NAMALWA (cell line): ENCODE measurements around the gene ACO2.

Experiments used
- DNase-seq: peaks from one replicate; pipeline ENCODE4 v3.0.0-alpha.2; 2015; ENCODE audit warnings: low spot score

Gene ACO2

GRCh38 chr22:41524809-41525449 is 56.0 kb downstream of the ACO2 start:
- DNase-seq: no peak

GRCh38 chr22:41525450-41526225 is 56.7 kb downstream of the ACO2 start:
- DNase-seq: no peak

- DNase-seq: peak; percentile 38
Measured at GRCh38 chr22:41526226-41526829, 57.4 kb downstream of the ACO2 start.

- DNase-seq: peak; percentile 78
Measured at GRCh38 chr22:41526830-41527799, 58.2 kb downstream of the ACO2 start.

DNA sequence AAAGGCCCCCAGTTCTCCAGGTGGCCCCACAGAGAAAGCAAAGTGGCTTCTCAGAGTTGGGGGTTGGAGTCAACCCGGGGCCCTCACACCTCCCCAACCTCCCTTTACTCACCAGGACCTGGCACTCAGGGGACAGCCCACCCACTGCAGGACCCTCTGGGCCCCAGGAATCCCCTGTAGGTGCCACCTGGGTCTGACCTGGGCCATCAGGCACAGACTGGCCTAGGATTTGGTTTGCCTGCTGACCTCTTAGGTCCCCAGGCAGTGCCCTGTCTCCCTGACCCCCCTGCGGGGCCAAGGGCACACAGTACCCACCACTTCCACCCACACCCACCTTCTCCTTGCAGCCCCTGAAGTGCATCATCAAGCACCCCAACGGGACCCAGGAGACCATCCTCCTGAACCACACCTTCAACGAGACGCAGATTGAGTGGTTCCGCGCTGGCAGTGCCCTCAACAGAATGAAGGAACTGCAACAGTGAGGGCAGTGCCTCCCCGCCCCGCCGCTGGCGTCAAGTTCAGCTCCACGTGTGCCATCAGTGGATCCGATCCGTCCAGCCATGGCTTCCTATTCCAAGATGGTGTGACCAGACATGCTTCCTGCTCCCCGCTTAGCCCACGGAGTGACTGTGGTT is 59.3 kb downstream of the ACO2 start:
- DNase-seq: no peak

DNA sequence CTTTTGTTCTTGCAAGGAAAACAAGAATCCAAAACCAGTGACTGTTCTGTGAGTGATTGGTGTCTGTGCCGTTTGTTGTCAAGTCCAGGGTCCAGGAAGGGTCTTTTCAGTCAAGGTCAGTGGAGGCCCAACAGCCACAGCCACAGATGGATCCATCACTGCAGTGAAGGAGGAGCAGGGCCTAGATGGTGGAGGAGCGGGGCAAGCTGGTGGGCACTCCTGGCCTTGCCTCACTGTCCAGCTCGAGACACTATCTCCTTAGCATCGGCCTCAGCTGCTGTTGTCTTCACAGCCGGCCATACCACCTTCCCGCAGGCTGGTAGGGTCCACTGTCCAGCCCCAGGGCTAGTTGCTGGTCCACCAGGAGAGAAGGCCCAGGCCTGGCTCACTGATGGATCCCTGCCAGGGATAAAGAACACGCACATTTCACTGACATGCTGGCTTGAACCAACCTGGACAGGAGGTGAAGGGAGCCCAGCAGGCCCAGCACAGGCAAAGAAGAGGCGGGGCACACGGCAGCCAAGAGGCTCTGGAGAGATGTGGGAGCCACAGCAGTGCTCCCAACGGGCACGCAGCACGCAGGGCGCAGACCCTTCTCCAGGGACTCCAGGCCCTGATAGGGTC is 60.1 kb downstream of the ACO2 start:
- no peak for DNase-seq

DNA sequence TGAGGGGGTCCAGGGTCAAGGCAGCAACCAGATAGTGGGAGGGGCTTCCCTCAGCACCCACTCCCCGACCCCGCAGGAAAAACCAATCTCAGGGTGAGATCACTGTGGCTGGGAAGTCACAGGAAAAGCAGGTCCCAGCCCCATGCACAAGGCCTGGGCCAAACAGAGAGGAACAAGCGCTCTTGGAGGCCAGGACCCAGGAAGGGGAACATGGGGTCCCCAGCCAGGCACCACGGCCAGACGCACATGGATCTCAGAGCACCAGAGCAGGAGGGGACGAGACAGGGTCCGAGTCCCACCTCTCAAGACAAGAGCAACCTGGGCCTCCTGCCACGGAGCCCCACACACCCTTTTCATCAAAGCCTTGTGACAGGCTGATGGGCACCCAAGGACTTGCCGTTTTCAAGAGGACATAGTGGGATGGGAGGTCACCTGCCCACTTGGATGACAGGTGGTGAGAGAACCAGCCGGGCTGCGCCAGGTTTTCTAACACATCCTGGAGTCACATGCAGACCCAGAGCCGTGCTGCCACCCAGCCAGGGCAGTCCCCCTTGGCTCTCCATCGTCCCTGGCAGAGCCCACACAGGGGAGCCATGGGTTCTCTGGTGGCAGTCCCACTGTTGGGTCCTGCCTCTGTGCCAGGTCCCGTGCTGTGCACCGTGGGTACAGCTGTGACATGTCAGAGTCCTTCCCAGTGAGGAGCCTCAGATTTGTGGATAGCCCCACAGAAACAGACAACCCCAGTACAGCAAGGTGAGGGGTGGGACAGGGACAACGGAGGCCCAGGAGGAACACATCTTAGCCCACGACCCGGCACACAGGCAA is 62.2 kb downstream of the ACO2 start:
- no peak for DNase-seq

DNA sequence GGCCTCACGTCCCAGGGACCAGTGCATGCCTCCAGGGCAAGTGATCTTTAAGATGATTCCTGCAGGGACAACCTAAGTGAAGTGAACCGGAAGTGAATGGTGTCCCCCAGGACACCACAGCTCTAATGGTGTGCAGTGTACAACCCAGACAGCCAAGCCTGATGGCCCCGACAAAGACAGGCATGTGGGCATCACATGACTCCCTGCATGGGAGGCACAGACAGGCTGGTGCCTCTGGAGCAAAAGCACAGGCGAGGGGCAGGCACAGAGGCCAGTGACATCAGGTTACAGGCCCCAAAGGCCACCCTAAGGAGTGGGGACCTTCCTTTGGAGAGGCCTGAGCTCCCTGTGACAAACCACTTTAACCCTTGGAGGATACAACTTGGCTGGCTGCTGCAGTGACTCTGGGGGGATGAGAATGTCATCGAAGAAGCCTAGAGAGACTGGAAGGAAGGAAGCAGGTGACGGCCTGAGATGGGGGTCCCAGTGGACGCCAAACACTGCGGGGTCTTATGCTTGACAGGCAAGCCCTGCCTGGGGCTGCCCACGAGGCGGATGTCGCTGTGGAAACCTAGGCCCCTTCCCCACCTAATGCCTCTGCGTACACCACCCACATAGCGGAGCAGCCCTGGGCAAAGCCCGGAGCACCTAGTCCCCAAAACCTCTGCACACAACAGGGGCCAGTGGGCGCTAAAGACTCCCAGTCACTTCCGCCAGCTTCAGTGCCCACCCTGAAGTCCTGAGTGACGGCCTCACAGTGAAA is 63.0 kb downstream of the ACO2 start:
- DNase-seq: no peak

DNA sequence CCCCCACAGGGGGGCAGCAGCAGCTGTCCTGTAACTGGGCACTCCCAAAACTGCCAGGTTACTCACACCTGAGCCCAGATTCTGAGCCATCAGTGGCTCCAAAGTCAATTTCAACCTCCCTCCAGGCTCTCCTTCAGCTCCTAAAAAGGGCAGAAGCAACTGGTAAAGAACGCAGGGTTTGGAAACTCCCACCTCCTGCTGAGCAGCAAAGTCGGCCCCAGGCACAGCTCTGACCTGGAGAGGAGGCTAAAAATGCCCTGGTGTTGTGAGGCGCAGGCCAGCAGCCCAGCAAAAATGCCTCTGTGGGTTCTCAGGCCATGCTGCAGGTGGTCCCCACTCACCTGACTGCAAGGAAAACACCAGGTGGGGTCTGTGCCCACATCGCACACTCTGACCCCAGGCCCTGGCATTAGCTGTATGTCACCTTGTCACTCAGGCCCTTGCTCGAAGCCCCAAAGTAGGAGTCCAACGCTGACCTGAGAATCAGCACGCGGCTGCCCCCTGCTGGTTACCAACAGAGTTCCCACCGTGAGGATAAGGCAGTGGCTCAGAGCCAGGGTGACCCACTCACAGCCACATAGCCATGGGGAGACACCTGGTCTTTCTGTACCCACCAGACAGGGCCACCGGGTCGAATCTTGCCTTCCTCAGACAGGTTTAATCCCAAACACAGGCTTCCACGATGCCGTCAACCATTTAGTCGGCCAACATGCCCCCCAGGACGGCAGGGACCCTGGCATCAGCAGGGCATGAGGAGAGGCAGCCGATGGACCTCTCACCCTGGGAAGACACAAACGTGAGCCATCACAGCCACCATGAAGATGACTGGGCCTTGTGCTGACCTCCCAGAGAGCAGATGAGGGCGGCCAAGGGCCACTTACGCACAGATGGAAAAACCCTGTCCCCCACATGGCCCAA is 64.2 kb downstream of the ACO2 start:
- DNase-seq: peak; percentile 80

DNA sequence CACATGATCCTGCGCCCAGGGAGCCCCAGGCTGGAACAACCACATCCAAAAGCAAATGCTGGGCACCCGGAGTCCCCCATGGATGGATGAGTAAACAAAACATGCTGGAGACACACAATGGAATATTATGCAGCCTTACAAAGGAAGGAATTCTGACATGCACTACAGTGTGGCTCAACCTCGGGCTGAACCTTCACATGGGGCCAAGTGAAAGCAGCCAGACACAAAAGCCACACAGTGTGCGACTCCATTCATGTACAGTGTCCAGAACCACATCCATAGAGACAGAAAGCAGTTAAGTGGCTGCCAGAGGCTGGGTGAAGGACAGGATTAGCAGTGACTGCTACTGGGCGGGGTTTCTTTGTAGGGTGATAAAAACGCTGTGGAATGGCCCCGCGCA is 65.3 kb downstream of the ACO2 start:
- no peak for DNase-seq

- peak; percentile 47 for DNase-seq
Measured at GRCh38 chr22:41535244-41535643, 66.3 kb downstream of the ACO2 start.

DNA sequence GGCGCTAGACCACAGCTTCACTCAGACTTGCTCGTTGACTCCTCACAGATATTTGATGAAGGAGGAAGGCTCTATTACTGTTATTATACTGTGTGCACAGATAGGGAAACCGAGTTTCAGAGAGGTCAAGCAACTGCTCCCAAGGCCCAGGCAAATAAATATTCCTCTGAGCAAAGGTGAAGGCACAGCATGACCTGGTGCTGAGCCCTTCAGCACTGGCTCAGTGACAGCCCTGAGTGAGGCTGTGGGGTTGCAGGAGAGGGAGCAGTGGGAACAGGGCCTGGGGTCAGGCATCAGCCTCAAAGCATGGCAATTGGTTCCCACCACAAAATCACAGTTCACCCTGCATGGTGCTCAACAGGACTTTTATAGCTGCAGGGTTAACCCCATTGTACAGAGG is 68.3 kb downstream of the ACO2 start:
- DNase-seq: no peak

DNA sequence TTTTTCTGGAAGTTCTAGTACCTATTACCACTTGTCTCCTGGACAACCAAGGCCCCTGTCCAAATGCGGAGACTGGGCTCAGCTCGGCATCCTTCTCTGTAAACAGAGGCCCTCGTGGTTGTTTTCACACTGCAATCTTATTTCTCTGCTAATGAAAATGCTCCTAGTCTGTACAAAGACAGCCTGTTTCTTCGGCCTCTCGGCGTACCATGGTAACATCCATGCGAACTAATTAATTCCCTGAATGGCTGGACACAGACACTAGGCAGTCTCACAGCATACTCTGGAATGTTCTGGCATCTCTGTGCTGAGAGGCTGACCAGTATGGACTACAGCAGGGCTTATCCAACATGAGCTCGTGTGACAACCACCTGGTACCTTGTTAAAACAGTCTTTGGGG is 69.7 kb downstream of the ACO2 start:
- no peak for DNase-seq

GRCh38 chr22:41539146-41540005 is 70.5 kb downstream of the ACO2 start:
- DNase-seq: no peak

GRCh38 chr22:41540006-41540315 is 71.0 kb downstream of the ACO2 start:
- DNase-seq: no peak

DNA sequence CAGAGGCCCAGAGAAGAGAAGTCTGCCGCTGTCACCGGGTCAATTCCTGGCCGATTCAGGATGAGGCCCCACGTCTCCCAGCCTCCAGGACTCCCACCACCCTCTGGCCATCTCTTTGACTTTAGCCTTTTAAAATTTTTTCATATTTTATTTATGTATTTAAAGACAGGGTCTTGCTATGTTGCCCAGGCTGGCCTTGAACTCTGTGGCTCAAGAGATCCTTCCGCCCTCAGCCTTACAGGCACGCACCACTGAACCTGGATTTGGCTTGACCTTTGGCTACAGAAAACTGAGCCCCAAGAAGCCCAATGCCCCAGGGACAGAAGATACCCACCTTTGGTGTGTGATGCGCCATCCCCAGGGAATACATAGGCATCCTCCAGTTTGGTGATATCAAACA is 71.4 kb downstream of the ACO2 start:
- no peak for DNase-seq

GRCh38 chr22:41541484-41541883 is 72.6 kb downstream of the ACO2 start:
- no peak for DNase-seq

- no peak for DNase-seq
Measured at GRCh38 chr22:41542224-41542623, 73.3 kb downstream of the ACO2 start.
